Transverse colon (tissue), 4 donors: ENCODE measurements around the gene MSH2. TPM values are rescaled to one million over a fixed set of nuclear protein-coding genes. Genes with fewer than 3 reads are reported as not detected.

Experiments used
- DNase-seq: peaks from one replicate; pipeline ENCODE4 v3.0.0-alpha.2; 2019
- H3K27ac ChIP-seq, 4 donors: fragments of 200-600 bp; sonication (generic); 2 replicates each; pipeline ENCODE4 v1.5.1; 2016 to 2018; ENCODE audit warnings: inconsistent platforms in 4 of 4
- H3K27me3 ChIP-seq: fragments of 200-600 bp; sonication (generic); 2 replicates; pipeline ENCODE4 v1.5.1; 2017; ENCODE audit warnings: inconsistent platforms
- H3K36me3 ChIP-seq, 4 donors: fragments of 200-600 bp; sonication (generic); 2 replicates each; pipeline ENCODE4 v1.5.1; 2017 to 2019; ENCODE audit warnings: inconsistent platforms in 4 of 4
- H3K4me1 ChIP-seq, 4 donors: fragments of 200-600 bp; sonication (generic); 2 replicates each; pipeline ENCODE4 v1.5.1; 2017 to 2020; ENCODE audit warnings: inconsistent platforms in 4 of 4
- H3K4me3 ChIP-seq, 4 donors: fragments of 200-600 bp; sonication (generic); 1 replicate in 1 of 4; 2 replicates in 3 of 4; pipeline versions ENCODE4 v1.5.1 to v1.6.1; 2017 to 2019; ENCODE audit warnings: inconsistent platforms in 4 of 4
- H3K9me3 ChIP-seq, 2 donors: fragments of 200-600 bp; sonication (generic); 2 replicates each; pipeline ENCODE4 v1.5.1; 2017 to 2019; ENCODE audit warnings: inconsistent platforms in 2 of 2
- EP300 ChIP-seq: sonication (generic); formaldehyde crosslinking; IDR thresholded peaks from one replicate; pipeline ENCODE4 v1.6.1; 2017; ENCODE audit warnings: antibody characterized with exemption, low read depth
- POLR2A ChIP-seq: fragments of 450-650 bp; IDR thresholded peaks from one replicate; pipeline ENCODE4 v1.6.1; 2016; ENCODE audit warnings: antibody characterized with exemption, mild to moderate bottlenecking, moderate library complexity
- POLR2AphosphoS5 ChIP-seq, 3 donors: sonication (generic); formaldehyde crosslinking; IDR thresholded peaks; one replicate each; pipeline ENCODE4 v1.6.1; 2016; ENCODE audit warnings: antibody characterized with exemption in 3 of 3
- WGBS, 2 donors: methylation state at CpG; one replicate each; pipeline ENCODE4 v1.1.5; 2018; ENCODE audit warnings: low coverage in 1 of 2; 5-methylcytosine and 5-hydroxymethylcytosine counted together
- in situ Hi-C, 4 donors: fragments of 200-750 bp; cut with MboI; loops; one replicate each; pipeline versions ENCODE4 v1.15.0 to v1.15.1; 2017; ENCODE audit warnings: low sequenced_read_pairs in 3 of 4, low pct_ligation_motif_present in 1 of 4, low pct_unique_long_range_greater_than_20kb in 1 of 4
- intact Hi-C: fragments of 100-400 bp; cut with DNase I; formaldehyde crosslinking; loops from one replicate; pipeline ENCODE4 v1.15.1; 2023; ENCODE audit warnings: low total_unique reads
- total RNA-seq, 4 donors: library from RNA; depleted of rRNA; stranded (reverse); fragments of >200 nt; gene quantifications; one replicate each; pipeline ENCODE4 v1.1.0, GENCODE V29; 2016
- TF ChIP-seq, protein P1 (sequence below), 5 experiments: fragments of 200-600 bp in 3 of 5; fragments of 450-650 bp in 2 of 5; sonication (generic) in 3 of 5; IDR thresholded peaks; 1 replicate in 2 of 5; 2 replicates in 3 of 5; pipeline ENCODE4 v1.5.1; 2016 to 2017; ENCODE audit warnings: antibody characterized with exemption in 5 of 5, inconsistent platforms in 3 of 5, mild to moderate bottlenecking in 2 of 5, moderate library complexity in 1 of 5

MSH2 gene
- total RNA-seq, 4 donors from 2014 or later, result 3.0 to 10.8 (median 5.0) TPM

GRCh38 chr2:47455411-47455810, 52.5 kb downstream of the MSH2 start:
- Histone ChIP-seq H3K27ac (no peak overlapping the region), H3K27me3 (no peaks in the 10 kb centered on the region), H3K36me3 (no peaks in the 10 kb centered on the region), H3K9me3 (no peaks in the 10 kb centered on the region), H3K4me1 (no peaks in the 10 kb centered on the region), H3K4me3 (no peak overlapping the region)
- in situ Hi-C loops (no loop called here), intact Hi-C loops (no loop called here)
- WGBS, 2 donors, result 95 to 100% methylated on average over 3 of the region's 3 CpGs
- DNase-seq, result no peak
- TF ChIP-seq EP300, result no peak
- TF ChIP-seq POLR2A, result no peak
- no peak for TF ChIP-seq POLR2AphosphoS5 (IDR thresholded peaks at IDR 0.05)
- TF ChIP-seq, protein P1, sequence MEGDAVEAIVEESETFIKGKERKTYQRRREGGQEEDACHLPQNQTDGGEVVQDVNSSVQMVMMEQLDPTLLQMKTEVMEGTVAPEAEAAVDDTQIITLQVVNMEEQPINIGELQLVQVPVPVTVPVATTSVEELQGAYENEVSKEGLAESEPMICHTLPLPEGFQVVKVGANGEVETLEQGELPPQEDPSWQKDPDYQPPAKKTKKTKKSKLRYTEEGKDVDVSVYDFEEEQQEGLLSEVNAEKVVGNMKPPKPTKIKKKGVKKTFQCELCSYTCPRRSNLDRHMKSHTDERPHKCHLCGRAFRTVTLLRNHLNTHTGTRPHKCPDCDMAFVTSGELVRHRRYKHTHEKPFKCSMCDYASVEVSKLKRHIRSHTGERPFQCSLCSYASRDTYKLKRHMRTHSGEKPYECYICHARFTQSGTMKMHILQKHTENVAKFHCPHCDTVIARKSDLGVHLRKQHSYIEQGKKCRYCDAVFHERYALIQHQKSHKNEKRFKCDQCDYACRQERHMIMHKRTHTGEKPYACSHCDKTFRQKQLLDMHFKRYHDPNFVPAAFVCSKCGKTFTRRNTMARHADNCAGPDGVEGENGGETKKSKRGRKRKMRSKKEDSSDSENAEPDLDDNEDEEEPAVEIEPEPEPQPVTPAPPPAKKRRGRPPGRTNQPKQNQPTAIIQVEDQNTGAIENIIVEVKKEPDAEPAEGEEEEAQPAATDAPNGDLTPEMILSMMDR (IDR thresholded peaks at IDR 0.05), result no peak

- WGBS, 2 donors, result 94 to 100% methylated on average over 3 of the region's 3 CpGs
- H3K27ac ChIP-seq, result no peak overlapping the region
- in situ Hi-C loops, result no loop called here
These were observed 53.9 kb downstream of the MSH2 start for GRCh38 chr2:47456851-47457250.

GRCh38 chr2:47457268-47457667, 54.3 kb downstream of the MSH2 start:
- in situ Hi-C loops (no loop called here), intact Hi-C loops (no loop called here)
- Histone ChIP-seq H3K27me3 (no peaks in the 10 kb centered on the region), H3K9me3 (no peaks in the 10 kb centered on the region), H3K36me3 (no peaks in the 10 kb centered on the region), H3K4me1 (no peaks in the 10 kb centered on the region), H3K27ac (no peak overlapping the region), H3K4me3 (no peak overlapping the region)
- DNase-seq, result no peak
- 94 to 100% methylated on average over 1 to 5 of the region's 5 CpGs for WGBS, 2 donors
- TF ChIP-seq EP300, result no peak
- no peak for TF ChIP-seq POLR2AphosphoS5 (IDR thresholded peaks at IDR 0.05)
- TF ChIP-seq, protein P1 (IDR thresholded peaks at IDR 0.05), result no peak
- no peak for TF ChIP-seq POLR2A

More at GRCh38 chr2:47456851-47457250, 53.9 kb downstream of the MSH2 start:
- no peak for DNase-seq
- Histone ChIP-seq H3K4me3 (no peak overlapping the region), H3K9me3 (no peaks in the 10 kb centered on the region), H3K27me3 (no peaks in the 10 kb centered on the region), H3K36me3 (no peaks in the 10 kb centered on the region), H3K4me1 (no peaks in the 10 kb centered on the region)
- TF ChIP-seq, protein P1 (IDR thresholded peaks at IDR 0.05), result no peak
- no peak for TF ChIP-seq EP300
- TF ChIP-seq POLR2A, result no peak
- TF ChIP-seq POLR2AphosphoS5 (IDR thresholded peaks at IDR 0.05), result no peak
- intact Hi-C loops, result no loop called here

DNA sequence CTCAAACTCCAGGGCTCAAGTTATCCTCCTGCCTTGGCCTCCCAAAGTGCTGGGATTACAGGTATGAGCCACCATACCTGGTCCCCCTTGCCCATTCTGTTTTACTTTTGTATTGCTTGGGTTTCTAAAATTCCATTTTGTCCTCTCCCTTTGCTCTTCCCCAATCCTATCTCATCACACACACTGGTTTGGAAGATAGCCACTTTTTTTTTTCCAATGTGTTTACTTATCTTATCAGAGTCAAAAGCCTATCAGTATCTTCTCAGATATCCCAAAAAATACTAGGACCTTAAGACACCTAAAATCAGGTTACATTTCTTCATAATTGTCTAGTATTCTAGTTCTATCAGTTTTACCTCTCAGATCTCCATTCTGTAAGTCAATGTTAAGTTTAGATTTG, 56.1 kb downstream of the MSH2 start:
- Histone ChIP-seq H3K4me3 (no peak overlapping the region), H3K27me3 (no peaks in the 10 kb centered on the region), H3K27ac (no peak overlapping the region), H3K9me3 (no peaks in the 10 kb centered on the region), H3K36me3 (peaks cover 0 to 10% (median 0%) of the 10 kb centered on the region in 4 donors), H3K4me1 (no peaks in the 10 kb centered on the region)
- in situ Hi-C loops, result no loop called here
- no peak for DNase-seq
- intact Hi-C loops, result no loop called here
- TF ChIP-seq, protein P1 (IDR thresholded peaks at IDR 0.05), result no peak
- TF ChIP-seq POLR2AphosphoS5 (IDR thresholded peaks at IDR 0.05) (no peak), POLR2A (no peak), EP300 (no peak)
